ENCODE measurements around the gene DCBLD2.
A peak's percentile ranks its signal among the peaks of the same experiment; 100 is the strongest.

DCBLD2 gene

GRCh38 chr3:98777286-98777685 is 124.2 kb downstream of the DCBLD2 start:
- Histone ChIP-seq H3K4me3 (ENCODE audit: low read depth in 1 of 2, low read length in 1 of 2) (no peak overlapping the region), H3K27ac (no peak overlapping the region), H3K4me1 (ENCODE audit: control insufficient read depth in 1 of 2, insufficient read depth in 1 of 2, low read depth in 1 of 2, low read length in 1 of 2) (peaks cover 0 to 9% of the 10 kb centered on the region in 2 experiments), H3K36me3 (peaks cover 100% of the 10 kb centered on the region), H3K27me3 (no peaks in the 10 kb centered on the region), H3K9me3 (no peaks in the 10 kb centered on the region)
- TF ChIP-seq CTCF (IDR thresholded peaks at IDR 0.05) = no peak

DNA sequence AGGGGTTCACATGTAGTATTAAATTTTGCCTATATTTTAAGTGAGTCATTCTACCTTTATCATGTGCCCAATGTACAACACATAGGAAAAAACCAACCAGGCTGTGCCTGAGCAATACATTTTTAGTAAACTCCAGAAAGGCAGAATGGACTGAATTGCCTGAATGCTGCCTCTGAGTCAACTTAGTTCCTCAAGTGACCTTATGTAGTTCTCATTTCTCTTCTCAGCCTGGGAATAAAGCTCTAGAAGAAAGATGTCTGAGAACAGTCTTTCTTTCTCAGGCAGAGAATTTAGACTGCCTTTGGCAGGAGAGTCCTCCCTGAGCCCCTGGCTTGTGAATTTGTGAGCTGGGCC is 125.4 kb downstream of the DCBLD2 start:
- H3K4me1 ChIP-seq (ENCODE audit: control insufficient read depth in 1 of 2, insufficient read depth in 1 of 2, low read depth in 1 of 2, low read length in 1 of 2) = peaks cover 0 to 9% of the 10 kb centered on the region in 2 experiments
- H3K9me3 ChIP-seq = no peaks in the 10 kb centered on the region
- H3K27ac ChIP-seq = no peak overlapping the region
- no peak for TF ChIP-seq CTCF (IDR thresholded peaks at IDR 0.05)
- H3K36me3 ChIP-seq = peaks cover 100% of the 10 kb centered on the region
- no peaks in the 10 kb centered on the region for H3K27me3 ChIP-seq
- H3K4me3 ChIP-seq (ENCODE audit: low read depth in 1 of 2, low read length in 1 of 2) = no peak overlapping the region

GRCh38 chr3:98775459-98776139 is 125.9 kb downstream of the DCBLD2 start:
- Histone ChIP-seq H3K27me3 (no peaks in the 10 kb centered on the region), H3K9me3 (no peaks in the 10 kb centered on the region), H3K27ac (no peak overlapping the region), H3K4me3 (ENCODE audit: low read depth in 1 of 2, low read length in 1 of 2) (no peak overlapping the region), H3K4me1 (ENCODE audit: control insufficient read depth in 1 of 2, insufficient read depth in 1 of 2, low read depth in 1 of 2, low read length in 1 of 2) (peaks cover 0 to 9% of the 10 kb centered on the region in 2 experiments), H3K36me3 (peaks cover 100% of the 10 kb centered on the region)
- TF ChIP-seq CTCF (IDR thresholded peaks at IDR 0.05) = no peak

- peaks cover 9 to 19% of the 10 kb centered on the region in 2 experiments for H3K4me1 ChIP-seq (ENCODE audit: control insufficient read depth in 1 of 2, insufficient read depth in 1 of 2, low read depth in 1 of 2, low read length in 1 of 2)
- H3K27me3 ChIP-seq = no peaks in the 10 kb centered on the region
- no peak overlapping the region for H3K4me3 ChIP-seq (ENCODE audit: low read depth in 1 of 2, low read length in 1 of 2)
- no peak overlapping the region for H3K27ac ChIP-seq
- no peaks in the 10 kb centered on the region for H3K9me3 ChIP-seq
- TF ChIP-seq CTCF (IDR thresholded peaks at IDR 0.05) = no peak
- peaks cover 92% of the 10 kb centered on the region for H3K36me3 ChIP-seq
These were observed 129.5 kb downstream of the DCBLD2 start for GRCh38 chr3:98772022-98772421.

DNA sequence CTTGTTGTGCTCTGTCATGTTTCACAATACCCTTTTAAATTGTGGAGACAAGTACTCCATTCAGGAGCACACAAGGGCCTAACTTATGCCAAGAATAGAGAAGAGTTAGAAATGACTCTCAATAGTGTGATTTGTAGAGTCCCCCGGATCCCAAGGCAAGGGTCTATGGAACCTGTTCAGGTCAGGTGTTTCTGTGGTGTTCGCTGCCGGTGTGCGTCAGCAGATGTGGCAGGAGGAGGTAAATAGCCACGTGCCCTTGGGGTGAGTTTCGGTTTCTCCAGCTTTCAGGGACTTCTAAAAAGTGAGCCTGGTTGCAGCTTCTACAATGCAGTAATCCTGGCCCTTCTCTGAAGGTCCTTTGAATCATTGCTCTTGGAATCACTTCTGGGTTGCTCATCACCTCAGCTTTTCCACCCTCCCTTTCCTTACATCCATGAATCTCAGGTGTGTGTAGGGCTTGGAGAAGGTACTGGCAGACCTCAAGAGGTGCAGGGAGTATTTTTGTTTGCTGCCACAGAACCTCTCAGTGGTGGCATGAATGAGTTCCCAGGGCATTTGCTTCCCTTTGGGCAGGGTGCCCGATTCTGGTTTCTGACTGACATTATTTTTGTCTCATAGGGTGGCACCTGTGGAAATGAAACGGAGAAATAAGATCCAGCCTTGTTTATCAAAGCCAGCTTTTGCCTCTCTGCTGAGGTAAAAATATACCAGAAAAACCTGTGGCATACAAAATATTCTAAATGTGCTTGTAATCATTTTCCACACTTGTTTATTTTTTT is 131.0 kb downstream of the DCBLD2 start:
- Histone ChIP-seq H3K4me3 (ENCODE audit: low read depth in 1 of 2, low read length in 1 of 2) (no peak overlapping the region), H3K27ac (peak overlapping the region; percentile 53), H3K27me3 (no peaks in the 10 kb centered on the region), H3K4me1 (ENCODE audit: control insufficient read depth in 1 of 2, insufficient read depth in 1 of 2, low read depth in 1 of 2, low read length in 1 of 2) (peaks cover 17 to 31% of the 10 kb centered on the region in 2 experiments), H3K9me3 (no peaks in the 10 kb centered on the region), H3K36me3 (peaks cover 87% of the 10 kb centered on the region)
- no peak for TF ChIP-seq CTCF (IDR thresholded peaks at IDR 0.05)
